SK-N-SH treated with all-trans-retinoic acid at 6 μM for 48 hours (cell line): ENCODE measurements around the gene DNHD1.

ENCODE experiments used
- BACH2 ChIP-seq: fragments of 250-450 bp; sonication (Bioruptor Pico); IDR thresholded peaks from 2 replicates; pipeline ENCODE4 v1.9.0; 2021; ENCODE audit warnings: mild to moderate bottlenecking, borderline replicate concordance
- CSDC2 ChIP-seq: fragments of 250-450 bp; sonication (Bioruptor Pico); IDR thresholded peaks from 2 replicates; pipeline ENCODE4 v1.5.0; 2020; ENCODE audit warnings: mild to moderate bottlenecking, moderate library complexity
- ZFP30 ChIP-seq: fragments of 450-650 bp; formaldehyde crosslinking; IDR thresholded peaks from 2 replicates; pipeline ENCODE4 v1.5.0; 2022; ENCODE audit warnings: mild to moderate bottlenecking, moderate library complexity

DNA sequence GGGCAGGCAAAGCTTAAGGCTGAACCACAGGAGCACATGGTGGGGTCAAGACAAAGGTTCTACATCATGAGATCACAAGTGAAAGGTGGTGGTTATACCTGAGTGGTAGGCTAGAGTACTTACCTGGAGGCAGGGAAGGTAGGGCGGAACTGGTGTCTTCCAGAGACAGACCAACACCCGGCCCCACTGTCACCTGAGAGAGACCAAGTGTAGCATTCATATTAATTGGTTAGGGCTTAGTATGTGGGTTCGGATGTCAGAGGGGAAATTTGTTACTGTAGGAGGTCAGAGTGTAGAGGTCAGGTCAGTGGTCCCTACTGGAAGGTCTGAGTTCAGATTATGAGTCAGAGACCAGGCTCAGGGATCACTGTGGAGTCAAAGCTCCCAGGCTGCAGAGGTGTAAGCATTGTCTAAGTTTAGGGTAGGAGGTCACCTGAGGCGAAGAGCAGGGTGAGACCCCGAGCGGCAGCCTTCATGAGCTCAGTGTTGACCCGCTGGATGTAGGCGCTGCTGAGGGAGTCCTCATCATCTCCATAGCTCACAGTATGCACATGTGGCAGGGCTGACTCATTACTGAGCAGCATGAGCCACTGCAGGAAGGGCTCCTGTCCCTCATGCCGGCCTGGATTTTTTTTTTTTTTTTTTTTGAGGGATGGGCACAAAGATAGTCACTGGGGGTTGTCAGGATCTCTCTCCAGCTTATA lies 119.0 kb downstream of the DNHD1 start:
- TF ChIP-seq CSDC2 (CRISPR knock-in tag) (no peak), ZFP30 (CRISPR knock-in tag) (no peak), BACH2 (CRISPR knock-in tag) (no peak)
